AG04450 (cell line): ENCODE results near the gene TUT1. TPM values are rescaled to one million over a fixed set of nuclear protein-coding genes. Genes with fewer than 3 reads are reported as not detected.

Experiments used
- CTCF ChIA-PET: fragments of 300-600, 350-600 bp; formaldehyde crosslinking; extraction: SDS; loops from one replicate; lab custom pipeline; 2022; ENCODE audit warnings: antibody characterized with exemption, inconsistent platforms; lab: Charles Lee
- POLR2A ChIA-PET: fragments of 350-600 bp; formaldehyde crosslinking; extraction: SDS; loops from one replicate; lab custom pipeline; 2021; ENCODE audit warnings: antibody characterized with exemption, inconsistent platforms; lab: Yijun Ruan, JAX
- DNase-seq: peaks from one replicate; pipeline ENCODE4 v3.0.0-alpha.2; 2011; ENCODE audit warnings: low read depth, low spot score
- H3K27ac ChIP-seq: one replicate; pipeline ENCODE4 v1.5.1; 2012; ENCODE audit warnings: low read depth, low read length, control low read depth
- H3K27me3 ChIP-seq: one replicate; pipeline ENCODE4 v1.6.0; 2012; ENCODE audit warnings: low read length; ENCODE audit not compliant: control insufficient read depth, insufficient read depth
- H3K4me3 ChIP-seq: 2 replicates; pipeline ENCODE4 v1.5.1; 2011; ENCODE audit warnings: mild to moderate bottlenecking, low read depth, low read length, control low read depth
- H3K9me3 ChIP-seq: 2 replicates; pipeline ENCODE4 v1.5.1; 2012; ENCODE audit warnings: low read length; ENCODE audit not compliant: control insufficient read depth, insufficient read depth
- CTCF ChIP-seq: IDR thresholded peaks from 2 replicates; pipeline ENCODE4 v1.5.1; 2011; ENCODE audit warnings: low read depth, low read length, control low read depth, inconsistent platforms
- polyA plus RNA-seq: library from polyadenylated mRNA; depleted of rRNA; stranded (reverse); fragments of >200 nt; gene quantifications from 2 replicates; pipeline ENCODE4 v1.2.3, GENCODE V29; 2011; rRNA removed
- small RNA-seq: library from RNA; depleted of rRNA; stranded (forward); fragments of <200 nt; gene quantifications from one replicate; pipeline ENCODE3, GENCODE V24; 2012; ENCODE audit warnings: low read depth; ENCODE audit not compliant: insufficient read length

The TUT1 gene
- polyA plus RNA-seq, 1 experiment = 7.8 TPM

DNA sequence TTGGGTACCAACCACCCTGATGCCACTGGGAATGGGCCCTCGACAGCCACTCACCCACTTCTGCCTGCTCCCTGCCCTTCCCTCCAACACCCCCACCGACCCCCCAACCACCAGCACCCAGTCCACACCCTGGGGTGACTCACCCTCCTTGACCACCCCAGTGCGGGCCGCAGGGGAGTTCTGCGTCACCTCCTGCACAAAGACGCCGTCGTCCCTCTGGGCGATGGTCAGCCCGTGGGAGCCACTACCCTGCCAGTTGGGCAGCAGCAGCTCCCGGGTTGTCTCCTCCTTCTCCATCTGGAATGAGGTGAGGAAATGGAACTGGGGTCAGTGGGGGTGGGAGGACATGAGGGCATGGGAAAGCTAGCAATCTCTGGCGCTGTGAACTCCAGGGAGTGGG is 55.5 kb downstream of the TUT1 start:
- Histone ChIP-seq H3K27ac (no peak overlapping the region), H3K9me3 (no peaks in the 10 kb centered on the region), H3K4me3 (no peak overlapping the region), H3K27me3 (no peaks in the 10 kb centered on the region)
- no peak for TF ChIP-seq CTCF
- ChIA-PET CTCF (interaction anchor here (5.1 kb wide), 1 partner anchor 111 kb away, joined by 53 read pairs; no protein-coding TSS in a partner anchor), POLR2A (no interaction called here)
- DNase-seq = no peak

- Histone ChIP-seq H3K4me3 (no peak overlapping the region), H3K27ac (no peak overlapping the region), H3K9me3 (no peaks in the 10 kb centered on the region), H3K27me3 (no peaks in the 10 kb centered on the region)
- ChIA-PET POLR2A (no interaction called here), CTCF (interaction anchor here (0.8 to 2.2 kb wide), 3 partner anchors 8 to 140 kb away, joined by 3 to 8 read pairs (median 4); no protein-coding TSS in a partner anchor)
- DNase-seq = no peak
- no peak for TF ChIP-seq CTCF
These were observed 56.4 kb downstream of the TUT1 start for GRCh38 chr11:62534779-62535545.

DNA sequence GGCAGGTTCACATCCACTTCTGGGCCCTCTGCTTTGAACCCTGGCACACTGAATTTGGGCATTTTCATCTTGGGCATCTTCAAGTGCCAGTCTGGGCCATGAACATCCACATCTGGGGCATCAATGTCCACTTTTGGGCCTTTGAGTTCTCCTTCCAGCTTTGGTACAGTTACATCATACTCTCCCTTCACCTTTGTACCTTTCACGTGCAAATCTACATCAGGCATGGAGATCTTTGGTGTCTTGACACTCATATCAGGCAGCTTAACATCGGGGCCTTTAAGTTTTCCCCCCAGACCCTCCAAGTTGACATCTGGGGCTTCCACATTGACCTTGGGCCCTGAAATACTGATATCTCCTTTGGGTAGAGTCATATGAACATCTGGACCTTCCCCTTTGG is 59.2 kb downstream of the TUT1 start:
- no peaks in the 10 kb centered on the region for H3K27me3 ChIP-seq
- CTCF ChIA-PET = interaction anchor here (1.4 kb wide), 1 partner anchor 11 kb away, joined by 7 read pairs; no protein-coding TSS in a partner anchor
- no peak overlapping the region for H3K4me3 ChIP-seq
- no peak overlapping the region for H3K27ac ChIP-seq
- TF ChIP-seq CTCF = no peak
- DNase-seq = no peak
- POLR2A ChIA-PET = no interaction called here
- H3K9me3 ChIP-seq = no peaks in the 10 kb centered on the region

Small RNA genes lying within 50 kb of the gene (small RNA-seq; reads per million reads assigned to genes)
- gene AP001458.1 (not detected), gene EEF1G (not detected), gene MIR6747 (not detected)

Other genes starting within 250 kb of the TUT1 start
- not detected in 2 replicates for gene SCGB1A1, start 172.5 kb downstream of the TUT1 start, polyA plus RNA-seq
- gene AHNAK, start 44.7 kb downstream of the TUT1 start, polyA plus RNA-seq = 231 and 243 TPM in 2 replicates
- gene EEF1G, start 17.6 kb downstream of the TUT1 start, polyA plus RNA-seq = 2,186 and 2,474 TPM in 2 replicates
- gene MTA2, start 10.3 kb upstream of the TUT1 start, polyA plus RNA-seq = 22.9 and 36.7 TPM in 2 replicates
- gene EML3, start 21.3 kb upstream of the TUT1 start, polyA plus RNA-seq = 17.1 and 18.6 TPM in 2 replicates
- gene ROM1, start 21.7 kb upstream of the TUT1 start, polyA plus RNA-seq = 1.4 and 2.0 TPM in 2 replicates
- 14.5 and 20.2 TPM in 2 replicates for gene B3GAT3, start 30.5 kb upstream of the TUT1 start, polyA plus RNA-seq
- gene GANAB, start 55.1 kb upstream of the TUT1 start, polyA plus RNA-seq = 369 and 464 TPM in 2 replicates
- 10.6 and 12.6 TPM in 2 replicates for gene INTS5, start 61.8 kb upstream of the TUT1 start, polyA plus RNA-seq
- 38.8 and 43.6 TPM in 2 replicates for gene C11orf98, start 73.7 kb upstream of the TUT1 start, polyA plus RNA-seq
- 4.6 and 4.7 TPM in 2 replicates for gene CSKMT, start 73.8 kb upstream of the TUT1 start, polyA plus RNA-seq
- 5.4 and 6.2 TPM in 2 replicates for gene UQCC3, start 80.2 kb upstream of the TUT1 start, polyA plus RNA-seq
- gene LBHD1, start 80.7 kb upstream of the TUT1 start, polyA plus RNA-seq = 2.4 and 3.2 TPM in 2 replicates
- 92.8 and 100 TPM in 2 replicates for gene UBXN1, start 87.5 kb upstream of the TUT1 start, polyA plus RNA-seq
- gene LRRN4CL, start 98.0 kb upstream of the TUT1 start, polyA plus RNA-seq = 4.1 and 5.7 TPM in 2 replicates
- 42.8 and 63.7 TPM in 2 replicates for gene BSCL2, start 115.9 kb upstream of the TUT1 start, polyA plus RNA-seq
- gene GNG3, start 116.2 kb upstream of the TUT1 start, polyA plus RNA-seq = 0.11 TPM in 1 of 2 replicates, not detected in the other
- gene HNRNPUL2, start 135.9 kb upstream of the TUT1 start, polyA plus RNA-seq = 26.6 and 28.2 TPM in 2 replicates
- gene TTC9C, start 137.0 kb upstream of the TUT1 start, polyA plus RNA-seq = 32.2 and 32.5 TPM in 2 replicates
- 3.2 and 3.7 TPM in 2 replicates for gene ZBTB3, start 162.6 kb upstream of the TUT1 start, polyA plus RNA-seq
- gene POLR2G, start 170.1 kb upstream of the TUT1 start, polyA plus RNA-seq = 213 and 215 TPM in 2 replicates
- 8.9 and 13.4 TPM in 2 replicates for gene TAF6L, start 179.9 kb upstream of the TUT1 start, polyA plus RNA-seq
- gene TMEM179B, start 195.9 kb upstream of the TUT1 start, polyA plus RNA-seq = 51.7 and 63.8 TPM in 2 replicates
- gene TMEM223, start 200.5 kb upstream of the TUT1 start, polyA plus RNA-seq = 12.3 and 13.5 TPM in 2 replicates
- 48.9 and 66.1 TPM in 2 replicates for gene NXF1, start 213.9 kb upstream of the TUT1 start, polyA plus RNA-seq
- gene STX5, start 240.5 kb upstream of the TUT1 start, polyA plus RNA-seq = 51.7 and 52.1 TPM in 2 replicates
- gene TEX54, start 241.3 kb upstream of the TUT1 start, polyA plus RNA-seq = not detected in 2 replicates
- 18.0 and 21.6 TPM in 2 replicates for gene WDR74, start 248.1 kb upstream of the TUT1 start, polyA plus RNA-seq